ENCODE results near the gene CTSK.
"Not testable (repeated sequence)": the region's sequence is repeated elsewhere in the genome, so short reads cannot be mapped to it uniquely, and the experiment has no call there.

Gene CTSK

DNA sequence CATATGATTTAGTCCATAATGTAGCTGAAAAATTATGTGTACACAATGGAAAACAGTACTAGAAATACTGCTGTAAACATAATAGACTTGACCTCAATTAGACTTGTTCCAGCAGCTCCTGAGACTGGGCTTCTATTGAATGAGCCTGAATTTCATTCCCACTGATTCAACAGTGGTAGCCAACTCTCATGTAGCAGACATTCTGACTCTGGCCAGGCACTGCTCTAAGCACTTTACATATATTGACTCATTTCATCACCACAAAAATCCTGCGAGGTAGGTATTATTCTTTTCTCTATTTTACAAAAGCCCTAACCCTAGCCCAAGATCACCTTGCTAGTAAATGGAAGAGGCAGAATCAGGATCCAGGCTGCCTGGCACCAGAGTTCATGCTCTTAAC lies 29.7 kb downstream of the CTSK start:
- no CpG with 5 or more reads among the region's 1 CpG for WGBS, 2 experiments (ENCODE audit: insufficient coverage in 2 of 2)
- H3K9me3 ChIP-seq (ENCODE audit: control insufficient read depth, low read length) = no peaks in the 10 kb centered on the region
- no peaks in the 10 kb centered on the region for H3K36me3 ChIP-seq (ENCODE audit: control insufficient read depth, insufficient read depth, low read length)
- no peaks in the 10 kb centered on the region for H3K4me1 ChIP-seq (ENCODE audit: control insufficient read depth, insufficient read depth, low read length, poor library complexity, severe bottlenecking)
- H3K4me3 ChIP-seq (ENCODE audit: extremely low read depth, insufficient read depth, low read length, poor library complexity, severe bottlenecking) = no peak overlapping the region
- no peak overlapping the region for H3K27ac ChIP-seq (ENCODE audit: low read depth, low read length, severe bottlenecking)

GRCh38 chr1:150777544-150777943 lies 30.5 kb downstream of the CTSK start:
- Histone ChIP-seq H3K36me3 (ENCODE audit: control insufficient read depth, insufficient read depth, low read length) (no peaks in the 10 kb centered on the region), H3K4me1 (ENCODE audit: control insufficient read depth, insufficient read depth, low read length, poor library complexity, severe bottlenecking) (no peaks in the 10 kb centered on the region), H3K9me3 (ENCODE audit: control insufficient read depth, low read length) (no peaks in the 10 kb centered on the region), H3K27ac (ENCODE audit: low read depth, low read length, severe bottlenecking) (no peak overlapping the region), H3K4me3 (ENCODE audit: extremely low read depth, insufficient read depth, low read length, poor library complexity, severe bottlenecking) (no peak overlapping the region)
- 100% methylated on average over 2 of the region's 2 CpGs; no CpG with 5 or more reads in 1 of the 2 experiments for WGBS, 2 experiments (ENCODE audit: insufficient coverage in 2 of 2)

DNA sequence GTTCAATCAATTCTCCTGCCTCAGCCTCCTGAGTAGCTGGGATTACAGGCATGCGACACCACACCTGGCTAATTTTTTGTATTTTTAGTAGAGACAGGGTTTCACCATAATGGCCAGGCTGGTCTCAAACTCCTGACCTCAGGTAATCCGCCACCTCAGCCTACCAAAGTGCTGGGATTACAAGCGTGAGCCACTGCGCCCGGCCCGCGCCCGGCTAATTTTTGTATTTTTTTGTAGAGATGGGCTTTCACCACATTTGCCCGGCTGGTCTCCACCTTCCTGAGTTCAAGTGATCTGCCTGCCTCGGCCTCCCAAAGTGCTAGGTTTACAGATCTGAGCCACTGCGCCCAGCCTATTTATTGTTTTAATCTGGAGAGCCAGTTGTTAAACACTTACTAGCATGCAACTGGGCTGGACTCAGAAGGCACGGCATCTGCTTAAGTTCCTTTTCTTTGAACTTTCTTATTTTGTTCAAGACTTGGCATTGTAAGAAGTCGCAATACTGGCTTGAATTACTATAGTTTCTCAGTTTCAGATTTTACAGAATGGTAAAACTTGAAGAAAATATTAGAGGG lies 32.0 kb downstream of the CTSK start:
- H3K27ac ChIP-seq (ENCODE audit: low read depth, low read length, severe bottlenecking); H3K4me3 ChIP-seq (ENCODE audit: extremely low read depth, insufficient read depth, low read length, poor library complexity, severe bottlenecking); H3K36me3 ChIP-seq (ENCODE audit: control insufficient read depth, insufficient read depth, low read length); H3K9me3 ChIP-seq (ENCODE audit: control insufficient read depth, low read length); H3K4me1 ChIP-seq (ENCODE audit: control insufficient read depth, insufficient read depth, low read length, poor library complexity, severe bottlenecking): not testable (repeated sequence)
- WGBS, 2 experiments (ENCODE audit: insufficient coverage in 2 of 2) = 94 to 95% methylated on average over 12 to 13 of the region's 13 CpGs

- Histone ChIP-seq H3K27ac (ENCODE audit: low read depth, low read length, severe bottlenecking) (no peak overlapping the region), H3K4me3 (ENCODE audit: extremely low read depth, insufficient read depth, low read length, poor library complexity, severe bottlenecking) (no peak overlapping the region), H3K4me1 (ENCODE audit: control insufficient read depth, insufficient read depth, low read length, poor library complexity, severe bottlenecking) (no peaks in the 10 kb centered on the region), H3K9me3 (ENCODE audit: control insufficient read depth, low read length) (no peaks in the 10 kb centered on the region), H3K36me3 (ENCODE audit: control insufficient read depth, insufficient read depth, low read length) (no peaks in the 10 kb centered on the region)
- 96% methylated on average over 3 of the region's 3 CpGs; no CpG with 5 or more reads in 1 of the 2 experiments for WGBS, 2 experiments (ENCODE audit: insufficient coverage in 2 of 2)
Measured at GRCh38 chr1:150775276-150775675, 32.8 kb downstream of the CTSK start.

GRCh38 chr1:150772326-150772725 lies 35.7 kb downstream of the CTSK start:
- WGBS, 2 experiments (ENCODE audit: insufficient coverage in 2 of 2) = 75 to 79% methylated on average over 1 to 2 of the region's 4 CpGs

DNA sequence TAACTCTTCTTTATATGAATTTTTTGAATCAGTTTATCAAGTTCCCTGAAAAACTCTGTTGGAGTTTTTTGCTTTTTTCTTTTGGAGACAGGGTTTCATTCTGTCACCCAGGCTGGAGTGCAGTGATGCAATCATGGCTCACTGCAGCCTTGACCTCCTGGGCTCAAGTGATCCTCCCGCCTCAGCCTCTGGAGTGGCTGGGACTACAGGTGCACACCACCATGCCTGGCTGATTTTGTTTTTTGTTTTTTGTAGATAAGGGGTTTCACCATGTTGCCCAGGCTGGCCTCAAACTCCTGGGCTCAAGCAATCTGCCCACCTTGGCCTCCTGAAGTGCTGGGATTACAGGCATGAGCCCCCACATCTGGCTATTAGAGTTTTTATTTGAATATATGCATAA lies 40.4 kb downstream of the CTSK start:
- H3K27ac ChIP-seq (ENCODE audit: low read depth, low read length, severe bottlenecking); H3K4me1 ChIP-seq (ENCODE audit: control insufficient read depth, insufficient read depth, low read length, poor library complexity, severe bottlenecking); H3K36me3 ChIP-seq (ENCODE audit: control insufficient read depth, insufficient read depth, low read length); H3K9me3 ChIP-seq (ENCODE audit: control insufficient read depth, low read length); H3K4me3 ChIP-seq (ENCODE audit: extremely low read depth, insufficient read depth, low read length, poor library complexity, severe bottlenecking): not testable (repeated sequence)
- 20 to 67% methylated on average over 1 of the region's 1 CpG for WGBS, 2 experiments (ENCODE audit: insufficient coverage in 2 of 2)

More at GRCh38 chr1:150772326-150772725, 35.7 kb downstream of the CTSK start:
- no peaks in the 10 kb centered on the region for H3K36me3 ChIP-seq (ENCODE audit: control insufficient read depth, insufficient read depth, low read length)
- no peaks in the 10 kb centered on the region for H3K4me1 ChIP-seq (ENCODE audit: control insufficient read depth, insufficient read depth, low read length, poor library complexity, severe bottlenecking)
- no peak overlapping the region for H3K27ac ChIP-seq (ENCODE audit: low read depth, low read length, severe bottlenecking)
- H3K4me3 ChIP-seq (ENCODE audit: extremely low read depth, insufficient read depth, low read length, poor library complexity, severe bottlenecking) = no peak overlapping the region
- no peaks in the 10 kb centered on the region for H3K9me3 ChIP-seq (ENCODE audit: control insufficient read depth, low read length)

- H3K4me1 ChIP-seq (ENCODE audit: control insufficient read depth, insufficient read depth, low read length, poor library complexity, severe bottlenecking); H3K36me3 ChIP-seq (ENCODE audit: control insufficient read depth, insufficient read depth, low read length); H3K9me3 ChIP-seq (ENCODE audit: control insufficient read depth, low read length); H3K27ac ChIP-seq (ENCODE audit: low read depth, low read length, severe bottlenecking); H3K4me3 ChIP-seq (ENCODE audit: extremely low read depth, insufficient read depth, low read length, poor library complexity, severe bottlenecking): not testable (repeated sequence)
- 71% methylated on average over 1 of the region's 1 CpG; no CpG with 5 or more reads in 1 of the 2 experiments for WGBS, 2 experiments (ENCODE audit: insufficient coverage in 2 of 2)
Measured at GRCh38 chr1:150765977-150766301, 42.1 kb downstream of the CTSK start.

- H3K27ac ChIP-seq (ENCODE audit: low read depth, low read length, severe bottlenecking) = no peak within 1 kb of the TSS
- WGBS, 2 experiments (ENCODE audit: insufficient coverage in 2 of 2) = 89 to 94% methylated on average over 3 of the region's 4 CpGs
Measured at GRCh38 chr1:150765296-150765976, 42.6 kb downstream of the CTSK start, which contains the start of gene CTSS. Gene CTSS, minus strand, starts transcription at chr1:150765778. Its CDS starts 1,015 bp downstream, at chr1:150764763.

GRCh38 chr1:150764617-150765101 lies 43.4 kb downstream of the CTSK start:
- WGBS, 2 experiments (ENCODE audit: insufficient coverage in 2 of 2) = no CpG with 5 or more reads among the region's 2 CpGs
- no peak overlapping the region for H3K27ac ChIP-seq (ENCODE audit: low read depth, low read length, severe bottlenecking)
- H3K4me1 ChIP-seq (ENCODE audit: control insufficient read depth, insufficient read depth, low read length, poor library complexity, severe bottlenecking) = no peaks in the 10 kb centered on the region
- H3K9me3 ChIP-seq (ENCODE audit: control insufficient read depth, low read length) = peaks cover 9% of the 10 kb centered on the region
- no peaks in the 10 kb centered on the region for H3K36me3 ChIP-seq (ENCODE audit: control insufficient read depth, insufficient read depth, low read length)
- H3K4me3 ChIP-seq (ENCODE audit: extremely low read depth, insufficient read depth, low read length, poor library complexity, severe bottlenecking) = no peak overlapping the region

More at GRCh38 chr1:150765296-150765976, 42.6 kb downstream of the CTSK start, which contains the start of gene CTSS:
- Histone ChIP-seq H3K4me1 (ENCODE audit: control insufficient read depth, insufficient read depth, low read length, poor library complexity, severe bottlenecking) (no peaks in the 10 kb centered on the region), H3K36me3 (ENCODE audit: control insufficient read depth, insufficient read depth, low read length) (no peaks in the 10 kb centered on the region), H3K4me3 (ENCODE audit: extremely low read depth, insufficient read depth, low read length, poor library complexity, severe bottlenecking) (no peak within 1 kb of the TSS), H3K9me3 (ENCODE audit: control insufficient read depth, low read length) (peaks cover 3% of the 10 kb centered on the region)

DNA sequence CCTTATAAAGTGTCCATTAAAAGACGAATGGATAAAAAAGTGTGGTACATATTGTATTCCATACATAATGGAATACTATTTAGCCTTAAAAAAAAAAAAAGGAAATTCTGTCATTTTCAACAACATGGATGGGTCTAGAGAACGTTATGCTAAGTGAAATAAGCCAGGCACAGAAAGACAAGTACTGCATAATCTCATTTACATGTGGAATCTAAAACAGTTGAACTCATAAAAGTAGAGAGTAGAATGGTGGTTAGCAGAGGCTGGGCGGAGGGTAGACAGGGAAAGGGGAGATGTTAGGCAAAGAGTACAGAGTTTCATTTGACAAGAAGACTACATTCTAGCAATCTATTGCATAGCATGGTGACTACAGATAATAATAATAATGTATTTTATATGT lies 45.0 kb downstream of the CTSK start:
- H3K9me3 ChIP-seq (ENCODE audit: control insufficient read depth, low read length) = peaks cover 9% of the 10 kb centered on the region
- 100% methylated on average over 1 of the region's 3 CpGs; no CpG with 5 or more reads in 1 of the 2 experiments for WGBS, 2 experiments (ENCODE audit: insufficient coverage in 2 of 2)
- no peaks in the 10 kb centered on the region for H3K36me3 ChIP-seq (ENCODE audit: control insufficient read depth, insufficient read depth, low read length)

DNA sequence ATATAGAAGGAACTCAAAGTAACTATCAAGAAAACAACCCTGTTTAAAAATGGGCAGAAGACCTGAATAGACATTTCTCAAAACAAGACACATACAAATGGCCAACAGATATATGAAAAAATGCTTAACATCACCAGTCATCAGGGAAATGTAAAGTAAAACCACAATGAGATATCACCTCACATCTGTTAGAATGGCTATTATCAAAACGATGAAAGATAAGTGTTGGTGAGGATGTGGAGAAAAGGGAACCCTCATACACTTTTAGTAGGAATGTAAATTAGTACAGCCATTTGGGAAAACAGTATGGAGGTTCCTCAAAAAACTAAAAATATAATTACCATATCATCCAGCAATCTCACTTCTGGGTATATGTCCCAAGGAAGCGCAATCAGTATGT lies 45.5 kb downstream of the CTSK start:
- Histone ChIP-seq H3K27ac (ENCODE audit: low read depth, low read length, severe bottlenecking) (no peak overlapping the region), H3K36me3 (ENCODE audit: control insufficient read depth, insufficient read depth, low read length) (no peaks in the 10 kb centered on the region), H3K9me3 (ENCODE audit: control insufficient read depth, low read length) (peaks cover 9% of the 10 kb centered on the region), H3K4me1 (ENCODE audit: control insufficient read depth, insufficient read depth, low read length, poor library complexity, severe bottlenecking) (no peaks in the 10 kb centered on the region), H3K4me3 (ENCODE audit: extremely low read depth, insufficient read depth, low read length, poor library complexity, severe bottlenecking) (no peak overlapping the region)
- WGBS, 2 experiments (ENCODE audit: insufficient coverage in 2 of 2) = 100% methylated on average over 1 of the region's 2 CpGs; no CpG with 5 or more reads in 1 of the 2 experiments

More for the DNA sequence above, 45.0 kb downstream of the CTSK start:
- Histone ChIP-seq H3K4me1 (ENCODE audit: control insufficient read depth, insufficient read depth, low read length, poor library complexity, severe bottlenecking) (no peaks in the 10 kb centered on the region), H3K4me3 (ENCODE audit: extremely low read depth, insufficient read depth, low read length, poor library complexity, severe bottlenecking) (no peak overlapping the region), H3K27ac (ENCODE audit: low read depth, low read length, severe bottlenecking) (no peak overlapping the region)
